Measurements from ENCODE around the gene SLC6A18. TPM values are rescaled to one million over a fixed set of nuclear protein-coding genes. Genes with fewer than 3 reads are reported as not detected.

The SLC6A18 gene
- total and polyA plus RNA-seq, 10 of the 15 experiments (the other 5 are each of a cell fraction or from before 2014, with no cell fraction given) = not detected

GRCh38 chr5:1264211-1264610 is 39.0 kb downstream of the SLC6A18 start:
- no TSS peak for BruUV-seq (replicated peaks)
- H3K79me2 ChIP-seq (ENCODE audit: control insufficient read depth, insufficient read depth, low read length) = no peaks in the 10 kb centered on the region
- H4K20me1 ChIP-seq (ENCODE audit: control insufficient read depth, insufficient read depth) = no peaks in the 10 kb centered on the region
- POLR2A ChIA-PET = no interaction called here
- RAD21 ChIA-PET (ENCODE audit: unreplicated experiment) = no interaction called here
- H3K4me1 ChIP-seq (ENCODE audit: control insufficient read depth, insufficient read depth, low read length) = peaks cover 3% of the 10 kb centered on the region; the same call in 1 of the 2 replicates
- H2AFZ ChIP-seq (ENCODE audit: control insufficient read depth, low read depth, low read length) = no peak overlapping the region
- ATAC-seq = no peak
- WGBS (ENCODE audit: insufficient coverage, insufficient replicate concordance, low lambda C conversion rate, missing lambda C conversion rate) = 50% methylated on average over 18 of the region's 18 CpGs
- no peak overlapping the region for H3K27ac ChIP-seq (ENCODE audit: control insufficient read depth, insufficient read depth)
- H3K9me3 ChIP-seq (replicated peaks; ENCODE audit: control insufficient read depth, insufficient read depth, low read length) = no peaks in the 10 kb centered on the region
- H3K36me3 ChIP-seq (ENCODE audit: control insufficient read depth in 2 of 2, insufficient read depth in 2 of 2, low read length in 1 of 2) = peaks cover 0 to 7% of the 10 kb centered on the region in 2 experiments; a peak in 2 of 4 replicates
- in situ Hi-C loops (cut with MboI) (no loop called here), intact Hi-C loops (cut with micrococcal nuclease; ENCODE audit: unreplicated experiment) (no loop called here)
- TF ChIP-seq, protein P1, sequence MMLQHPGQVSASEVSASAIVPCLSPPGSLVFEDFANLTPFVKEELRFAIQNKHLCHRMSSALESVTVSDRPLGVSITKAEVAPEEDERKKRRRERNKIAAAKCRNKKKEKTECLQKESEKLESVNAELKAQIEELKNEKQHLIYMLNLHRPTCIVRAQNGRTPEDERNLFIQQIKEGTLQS (IDR thresholded peaks at IDR 0.05; ENCODE audit: borderline replicate concordance, extremely low read depth, low read depth, low read length) = no peak
- TF ChIP-seq IRF4 (IDR thresholded peaks at IDR 0.05; ENCODE audit: low read depth, low read length) (no peak), CBX5 (IDR thresholded peaks at IDR 0.05; ENCODE audit: low read depth) (no peak), RFX5 (IDR thresholded peaks at IDR 0.05; ENCODE audit: low read depth, low read length) (no peak), RELA (IDR thresholded peaks at IDR 0.05; ENCODE audit: borderline replicate concordance, partially characterized antibody) (no peak), SREBF1 (IDR thresholded peaks at IDR 0.05; ENCODE audit: low read length) (no peak), MEF2A (IDR thresholded peaks at IDR 0.05; ENCODE audit: insufficient read depth, low read depth, low read length) (no peak), RCOR1 (conservative IDR thresholded peaks at IDR 0.05; ENCODE audit: low read depth, low read length) (no peak)
- no peak for FAIRE-seq
- no peaks in the 10 kb centered on the region for H3K27me3 ChIP-seq (replicated peaks in 1 of 2; ENCODE audit: control insufficient read depth in 2 of 2, insufficient read depth in 2 of 2, low read length in 1 of 2)
- H3K4me2 ChIP-seq (ENCODE audit: control insufficient read depth, insufficient read depth) = no peak overlapping the region
- DNase-seq (ENCODE audit: low read depth, low spot score) = no peak
- no peak overlapping the region for H3K4me3 ChIP-seq
- SMC1A ChIA-PET (ENCODE audit: uncharacterized antibody, unreplicated experiment) = no interaction called here
- no peak overlapping the region for H3K9ac ChIP-seq (ENCODE audit: control insufficient read depth, insufficient read depth, low read length)
- CTCF ChIA-PET = no interaction called here

- WGBS (ENCODE audit: insufficient coverage, insufficient replicate concordance, low lambda C conversion rate, missing lambda C conversion rate) = 36% methylated on average over 15 of the region's 15 CpGs
- Histone ChIP-seq H3K9ac (ENCODE audit: control insufficient read depth, insufficient read depth, low read length) (no peak overlapping the region), H4K20me1 (ENCODE audit: control insufficient read depth, insufficient read depth) (no peaks in the 10 kb centered on the region; the same call in 1 of the 2 replicates), H3K27me3 (replicated peaks in 1 of 2; ENCODE audit: control insufficient read depth in 2 of 2, insufficient read depth in 2 of 2, low read length in 1 of 2) (no peaks in the 10 kb centered on the region), H3K27ac (ENCODE audit: control insufficient read depth, insufficient read depth) (no peak overlapping the region), H3K36me3 (ENCODE audit: control insufficient read depth in 2 of 2, insufficient read depth in 2 of 2, low read length in 1 of 2) (peaks cover 0 to 6% of the 10 kb centered on the region in 2 experiments; a peak in 2 of 4 replicates), H3K4me2 (ENCODE audit: control insufficient read depth, insufficient read depth) (no peak overlapping the region), H3K9me3 (replicated peaks; ENCODE audit: control insufficient read depth, insufficient read depth, low read length) (no peaks in the 10 kb centered on the region), H3K79me2 (ENCODE audit: control insufficient read depth, insufficient read depth, low read length) (no peaks in the 10 kb centered on the region), H3K4me3 (no peak overlapping the region), H2AFZ (ENCODE audit: control insufficient read depth, low read depth, low read length) (no peak overlapping the region), H3K4me1 (ENCODE audit: control insufficient read depth, insufficient read depth, low read length) (peaks cover 3% of the 10 kb centered on the region; the same call in 1 of the 2 replicates)
- intact Hi-C loops (cut with micrococcal nuclease; ENCODE audit: unreplicated experiment) (no loop called here), in situ Hi-C loops (cut with MboI) (no loop called here)
- ChIA-PET SMC1A (ENCODE audit: uncharacterized antibody, unreplicated experiment) (no interaction called here), POLR2A (no interaction called here), CTCF (no interaction called here), RAD21 (ENCODE audit: unreplicated experiment) (no interaction called here)
- FAIRE-seq (no peak), ATAC-seq (no peak), DNase-seq (ENCODE audit: low read depth, low spot score) (no peak)
- BruUV-seq (replicated peaks) = no TSS peak
- no peak for TF ChIP-seq CUX1 (IDR thresholded peaks at IDR 0.05; ENCODE audit: insufficient replicate concordance, low read depth, low read length)
- no peak for TF ChIP-seq NFIC (IDR thresholded peaks at IDR 0.05; ENCODE audit: low read depth, low read length)
- no peak for TF ChIP-seq RAD21 (IDR thresholded peaks at IDR 0.05; ENCODE audit: insufficient read depth, low read depth, low read length)
- TF ChIP-seq BCL11A (IDR thresholded peaks at IDR 0.05; ENCODE audit: low read depth, low read length) = no peak
- TF ChIP-seq CHD4 (IDR thresholded peaks at IDR 0.05) = no peak
Observed at GRCh38 chr5:1265026-1265425, 39.8 kb downstream of the SLC6A18 start.
